ENCODE data around the gene NFYC.

- TF ChIP-seq POLR2A (IDR thresholded peaks at IDR 0.05; ENCODE audit: borderline replicate concordance, extremely low read depth, insufficient read depth, insufficient read length) (no peak), SIN3A (IDR thresholded peaks at IDR 0.05; ENCODE audit: low read depth) (no peak), CTCF (IDR thresholded peaks at IDR 0.05 in 2 of 3, conservative IDR thresholded peaks at IDR 0.05 in 1 of 3; ENCODE audit: borderline replicate concordance in 1 of 3, insufficient read depth in 1 of 3, low read depth in 2 of 3, low read length in 2 of 3) (no peak), YY1 (IDR thresholded peaks at IDR 0.05; ENCODE audit: extremely low read depth, insufficient replicate concordance, low read depth, low read length) (no peak)
Observed at GRCh38 chr1:40819101-40819500, 127.6 kb downstream of the NFYC start.
